ENCODE measurements around the gene GJD4. TPM values are rescaled to one million over a fixed set of nuclear protein-coding genes. Genes with fewer than 3 reads are reported as not detected.

The GJD4 gene
- total and polyA plus RNA-seq, 2 experiments from 2014 or later = not detected

DNA sequence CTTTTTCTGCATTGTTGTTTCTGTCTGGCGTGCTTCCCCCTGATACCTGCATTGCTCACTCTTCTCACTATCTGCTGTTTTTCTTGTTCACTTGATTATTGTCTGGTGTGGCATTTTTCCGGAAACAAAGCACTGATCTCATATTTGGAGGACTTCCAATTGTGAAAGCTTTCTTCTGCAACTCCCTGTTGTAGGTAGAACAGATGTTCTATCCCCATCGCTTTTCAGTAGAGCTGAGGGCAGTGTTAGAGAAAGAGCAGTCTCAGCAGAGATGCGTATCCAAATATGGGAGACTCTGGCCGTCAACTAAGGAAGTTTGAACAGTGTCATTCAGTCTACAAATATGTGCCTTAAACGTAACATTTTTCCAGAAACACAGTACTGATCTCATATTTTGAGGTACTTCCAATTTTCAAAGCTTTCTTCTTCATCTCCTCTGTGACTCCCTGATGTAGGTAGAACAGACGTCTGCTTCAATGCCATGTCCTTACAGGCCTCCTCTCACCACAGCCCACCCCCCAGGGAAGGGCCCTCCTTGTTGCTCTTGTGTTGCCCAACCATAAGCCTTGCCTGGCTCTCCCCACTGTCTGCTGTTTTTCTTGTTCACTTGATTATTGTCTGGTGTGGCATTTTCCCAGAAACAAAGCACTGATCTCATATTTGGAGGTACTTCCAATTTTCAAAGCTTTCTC, 27.1 kb upstream of the GJD4 start:
- peaks cover 2% of the 10 kb centered on the region for H3K27me3 Mint-ChIP-seq (ENCODE audit: insufficient read depth, low read depth, poor library complexity)
- 0 out of 2 replicates have a peak, but pooled peaks cover 3% of the 10 kb centered on the region for H3K36me3 ChIP-seq (ENCODE audit: insufficient read depth)
- ATAC-seq (no peak), DNase-seq (ENCODE audit: low spot score) (no peak)
- no peaks in the 10 kb centered on the region for H3K9me3 Mint-ChIP-seq
- no peaks in the 10 kb centered on the region for H4K20me1 ChIP-seq (replicated peaks; ENCODE audit: insufficient read depth)
- no peak for TF ChIP-seq EZH2phosphoT487 (IDR thresholded peaks at IDR 0.05; ENCODE audit: unreplicated experiment)
- TF ChIP-seq, protein P1, sequence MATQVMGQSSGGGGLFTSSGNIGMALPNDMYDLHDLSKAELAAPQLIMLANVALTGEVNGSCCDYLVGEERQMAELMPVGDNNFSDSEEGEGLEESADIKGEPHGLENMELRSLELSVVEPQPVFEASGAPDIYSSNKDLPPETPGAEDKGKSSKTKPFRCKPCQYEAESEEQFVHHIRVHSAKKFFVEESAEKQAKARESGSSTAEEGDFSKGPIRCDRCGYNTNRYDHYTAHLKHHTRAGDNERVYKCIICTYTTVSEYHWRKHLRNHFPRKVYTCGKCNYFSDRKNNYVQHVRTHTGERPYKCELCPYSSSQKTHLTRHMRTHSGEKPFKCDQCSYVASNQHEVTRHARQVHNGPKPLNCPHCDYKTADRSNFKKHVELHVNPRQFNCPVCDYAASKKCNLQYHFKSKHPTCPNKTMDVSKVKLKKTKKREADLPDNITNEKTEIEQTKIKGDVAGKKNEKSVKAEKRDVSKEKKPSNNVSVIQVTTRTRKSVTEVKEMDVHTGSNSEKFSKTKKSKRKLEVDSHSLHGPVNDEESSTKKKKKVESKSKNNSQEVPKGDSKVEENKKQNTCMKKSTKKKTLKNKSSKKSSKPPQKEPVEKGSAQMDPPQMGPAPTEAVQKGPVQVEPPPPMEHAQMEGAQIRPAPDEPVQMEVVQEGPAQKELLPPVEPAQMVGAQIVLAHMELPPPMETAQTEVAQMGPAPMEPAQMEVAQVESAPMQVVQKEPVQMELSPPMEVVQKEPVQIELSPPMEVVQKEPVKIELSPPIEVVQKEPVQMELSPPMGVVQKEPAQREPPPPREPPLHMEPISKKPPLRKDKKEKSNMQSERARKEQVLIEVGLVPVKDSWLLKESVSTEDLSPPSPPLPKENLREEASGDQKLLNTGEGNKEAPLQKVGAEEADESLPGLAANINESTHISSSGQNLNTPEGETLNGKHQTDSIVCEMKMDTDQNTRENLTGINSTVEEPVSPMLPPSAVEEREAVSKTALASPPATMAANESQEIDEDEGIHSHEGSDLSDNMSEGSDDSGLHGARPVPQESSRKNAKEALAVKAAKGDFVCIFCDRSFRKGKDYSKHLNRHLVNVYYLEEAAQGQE (IDR thresholded peaks at IDR 0.05; ENCODE audit: unreplicated experiment) = no peak
- TF ChIP-seq, protein P2, sequence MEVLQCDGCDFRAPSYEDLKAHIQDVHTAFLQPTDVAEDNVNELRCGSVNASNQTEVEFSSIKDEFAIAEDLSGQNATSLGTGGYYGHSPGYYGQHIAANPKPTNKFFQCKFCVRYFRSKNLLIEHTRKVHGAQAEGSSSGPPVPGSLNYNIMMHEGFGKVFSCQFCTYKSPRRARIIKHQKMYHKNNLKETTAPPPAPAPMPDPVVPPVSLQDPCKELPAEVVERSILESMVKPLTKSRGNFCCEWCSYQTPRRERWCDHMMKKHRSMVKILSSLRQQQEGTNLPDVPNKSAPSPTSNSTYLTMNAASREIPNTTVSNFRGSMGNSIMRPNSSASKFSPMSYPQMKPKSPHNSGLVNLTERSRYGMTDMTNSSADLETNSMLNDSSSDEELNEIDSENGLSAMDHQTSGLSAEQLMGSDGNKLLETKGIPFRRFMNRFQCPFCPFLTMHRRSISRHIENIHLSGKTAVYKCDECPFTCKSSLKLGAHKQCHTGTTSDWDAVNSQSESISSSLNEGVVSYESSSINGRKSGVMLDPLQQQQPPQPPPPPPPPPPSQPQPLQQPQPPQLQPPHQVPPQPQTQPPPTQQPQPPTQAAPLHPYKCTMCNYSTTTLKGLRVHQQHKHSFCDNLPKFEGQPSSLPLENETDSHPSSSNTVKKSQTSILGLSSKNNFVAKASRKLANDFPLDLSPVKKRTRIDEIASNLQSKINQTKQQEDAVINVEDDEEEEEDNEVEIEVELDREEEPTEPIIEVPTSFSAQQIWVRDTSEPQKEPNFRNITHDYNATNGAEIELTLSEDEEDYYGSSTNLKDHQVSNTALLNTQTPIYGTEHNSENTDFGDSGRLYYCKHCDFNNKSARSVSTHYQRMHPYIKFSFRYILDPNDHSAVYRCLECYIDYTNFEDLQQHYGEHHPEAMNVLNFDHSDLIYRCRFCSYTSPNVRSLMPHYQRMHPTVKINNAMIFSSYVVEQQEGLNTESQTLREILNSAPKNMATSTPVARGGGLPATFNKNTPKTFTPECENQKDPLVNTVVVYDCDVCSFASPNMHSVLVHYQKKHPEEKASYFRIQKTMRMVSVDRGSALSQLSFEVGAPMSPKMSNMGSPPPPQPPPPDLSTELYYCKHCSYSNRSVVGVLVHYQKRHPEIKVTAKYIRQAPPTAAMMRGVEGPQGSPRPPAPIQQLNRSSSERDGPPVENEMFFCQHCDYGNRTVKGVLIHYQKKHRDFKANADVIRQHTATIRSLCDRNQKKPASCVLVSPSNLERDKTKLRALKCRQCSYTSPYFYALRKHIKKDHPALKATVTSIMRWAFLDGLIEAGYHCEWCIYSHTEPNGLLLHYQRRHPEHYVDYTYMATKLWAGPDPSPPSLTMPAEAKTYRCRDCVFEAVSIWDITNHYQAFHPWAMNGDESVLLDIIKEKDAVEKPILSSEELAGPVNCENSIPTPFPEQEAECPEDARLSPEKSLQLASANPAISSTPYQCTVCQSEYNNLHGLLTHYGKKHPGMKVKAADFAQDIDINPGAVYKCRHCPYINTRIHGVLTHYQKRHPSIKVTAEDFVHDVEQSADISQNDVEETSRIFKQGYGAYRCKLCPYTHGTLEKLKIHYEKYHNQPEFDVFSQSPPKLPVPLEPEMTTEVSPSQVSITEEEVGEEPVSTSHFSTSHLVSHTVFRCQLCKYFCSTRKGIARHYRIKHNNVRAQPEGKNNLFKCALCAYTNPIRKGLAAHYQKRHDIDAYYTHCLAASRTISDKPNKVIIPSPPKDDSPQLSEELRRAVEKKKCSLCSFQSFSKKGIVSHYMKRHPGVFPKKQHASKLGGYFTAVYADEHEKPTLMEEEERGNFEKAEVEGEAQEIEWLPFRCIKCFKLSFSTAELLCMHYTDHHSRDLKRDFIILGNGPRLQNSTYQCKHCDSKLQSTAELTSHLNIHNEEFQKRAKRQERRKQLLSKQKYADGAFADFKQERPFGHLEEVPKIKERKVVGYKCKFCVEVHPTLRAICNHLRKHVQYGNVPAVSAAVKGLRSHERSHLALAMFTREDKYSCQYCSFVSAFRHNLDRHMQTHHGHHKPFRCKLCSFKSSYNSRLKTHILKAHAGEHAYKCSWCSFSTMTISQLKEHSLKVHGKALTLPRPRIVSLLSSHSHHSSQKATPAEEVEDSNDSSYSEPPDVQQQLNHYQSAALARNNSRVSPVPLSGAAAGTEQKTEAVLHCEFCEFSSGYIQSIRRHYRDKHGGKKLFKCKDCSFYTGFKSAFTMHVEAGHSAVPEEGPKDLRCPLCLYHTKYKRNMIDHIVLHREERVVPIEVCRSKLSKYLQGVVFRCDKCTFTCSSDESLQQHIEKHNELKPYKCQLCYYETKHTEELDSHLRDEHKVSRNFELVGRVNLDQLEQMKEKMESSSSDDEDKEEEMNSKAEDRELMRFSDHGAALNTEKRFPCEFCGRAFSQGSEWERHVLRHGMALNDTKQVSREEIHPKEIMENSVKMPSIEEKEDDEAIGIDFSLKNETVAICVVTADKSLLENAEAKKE (CRISPR knock-in tag; IDR thresholded peaks at IDR 0.05) = no peak
- no peak for TF ChIP-seq ZNF331 (CRISPR knock-in tag; IDR thresholded peaks at IDR 0.05; ENCODE audit: low read depth)
- TF ChIP-seq STAT1 (IDR thresholded peaks at IDR 0.05; ENCODE audit: unreplicated experiment) = no peak
- no peak for TF ChIP-seq ZNF114 (CRISPR knock-in tag; IDR thresholded peaks at IDR 0.05)
- H3K36me3 Mint-ChIP-seq (ENCODE audit: low read depth) = peaks cover 2% of the 10 kb centered on the region; the same call in 1 of the 3 replicates
- H3K4me1 ChIP-seq (ENCODE audit: insufficient read depth) = peaks cover 4% of the 10 kb centered on the region; the same call in 1 of the 2 replicates
- H3K9me2 ChIP-seq (ENCODE audit: insufficient read depth) = 0 out of 2 replicates have a peak, but pooled peaks cover 3% of the 10 kb centered on the region
- no peak overlapping the region for H3K27ac ChIP-seq (ENCODE audit: low read depth)
- H3K4me3 ChIP-seq = no peak overlapping the region
- peaks cover 9% of the 10 kb centered on the region for H3K4me1 Mint-ChIP-seq
- H3K4me2 ChIP-seq = no peak overlapping the region
- H3F3A ChIP-seq (replicated peaks; ENCODE audit: low read depth) = no peaks in the 10 kb centered on the region
- H3K4me3 Mint-ChIP-seq = no peak overlapping the region
- no peak overlapping the region for H3K27ac Mint-ChIP-seq
- no peak overlapping the region for H2AFZ ChIP-seq
- no peaks in the 10 kb centered on the region for H3K27me3 ChIP-seq (ENCODE audit: insufficient read depth)
- no peaks in the 10 kb centered on the region for H3K79me2 ChIP-seq (replicated peaks; ENCODE audit: insufficient read depth)
